ENCODE measurements around the gene PRMT3. TPM values are rescaled to one million over a fixed set of nuclear protein-coding genes. Genes with fewer than 3 reads are reported as not detected.
"Not testable (repeated sequence)": the region's sequence is repeated elsewhere in the genome, so short reads cannot be mapped to it uniquely, and the experiment has no call there.

PRMT3 gene
- total and polyA plus RNA-seq, 3 experiments from 2014 or later = 5.4 to 54.4 (median 50.0) TPM

DNA sequence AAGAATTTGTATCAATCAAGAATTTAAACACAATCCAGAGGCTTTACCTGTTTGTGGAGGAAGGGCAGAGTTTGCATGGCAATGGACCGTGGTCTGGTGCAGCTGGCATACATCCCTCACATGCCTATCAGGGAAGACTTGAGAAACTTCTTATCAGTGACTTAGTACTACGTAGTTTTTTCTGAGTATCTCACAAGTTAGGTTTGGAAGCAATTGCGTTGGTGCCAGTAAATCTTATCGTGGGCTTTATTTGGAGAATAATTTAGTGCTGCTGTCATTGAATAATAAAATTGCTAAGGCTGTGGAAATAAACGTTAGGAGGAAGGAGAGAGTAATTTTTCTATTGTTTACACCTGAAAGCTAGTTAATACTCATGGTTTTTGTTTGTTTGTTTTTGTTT, 72.3 kb downstream of the PRMT3 start:
- Histone ChIP-seq H3K27ac (ENCODE audit: low read depth, low read length) (peak overlapping the region; percentile 38), H3K9me3 (ENCODE audit: low read length) (no peaks in the 10 kb centered on the region), H3K27me3 (ENCODE audit: insufficient read depth, low read length, poor library complexity, severe bottlenecking) (no peaks in the 10 kb centered on the region), H3K4me3 (ENCODE audit: low read length) (no peak overlapping the region), H3K36me3 (ENCODE audit: insufficient read depth, low read length) (no peaks in the 10 kb centered on the region), H3K4me1 (ENCODE audit: insufficient read depth, low read length) (no peaks in the 10 kb centered on the region)
- ChIA-PET CTCF (no interaction called here), POLR2A (no interaction called here)
- Mint-ChIP-seq H3K36me3 (peaks cover 14 to 41% (median 17%) of the 10 kb centered on the region in 3 donors), H3K9me3 (no peaks in the 10 kb centered on the region), H3K4me1 (peaks cover 0 to 4% (median 2%) of the 10 kb centered on the region in 3 donors), H3K27ac (no peak overlapping the region), H3K4me3 (no peak overlapping the region), H3K27me3 (no peaks in the 10 kb centered on the region)
- no peak for DNase-seq

DNA sequence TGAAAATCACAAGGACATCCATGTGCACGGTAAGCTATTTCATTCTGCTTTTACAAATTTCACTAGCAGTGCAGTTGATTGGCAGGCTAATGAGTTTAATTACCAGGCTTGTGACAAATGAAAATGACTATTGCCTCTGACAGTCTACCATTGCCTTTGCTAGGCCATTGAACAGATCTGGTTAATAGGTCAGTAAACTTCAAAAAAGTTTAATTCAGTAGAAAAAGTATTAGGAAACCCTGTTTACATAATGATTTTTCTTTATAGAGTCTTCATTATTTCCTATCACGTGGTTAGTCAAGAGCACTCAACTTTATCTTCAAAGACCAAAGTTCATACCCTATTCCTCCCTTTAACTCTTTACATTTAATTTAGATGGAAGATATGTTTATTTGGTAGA, 77.0 kb downstream of the PRMT3 start:
- H3K27ac Mint-ChIP-seq = no peak overlapping the region
- peaks cover 0 to 4% (median 2%) of the 10 kb centered on the region in 3 donors for H3K4me1 Mint-ChIP-seq
- CTCF ChIA-PET = no interaction called here

GRCh38 chr11:20467487-20468185, 80.1 kb downstream of the PRMT3 start:
- H3K4me3 Mint-ChIP-seq = no peak overlapping the region
- CTCF ChIA-PET = no interaction called here
- H3K4me1 ChIP-seq (ENCODE audit: insufficient read depth, low read length) = no peaks in the 10 kb centered on the region
- no peak for DNase-seq
- peaks cover 28 to 61% (median 28%) of the 10 kb centered on the region in 3 donors for H3K36me3 Mint-ChIP-seq
- H3K36me3 ChIP-seq (ENCODE audit: insufficient read depth, low read length) = no peaks in the 10 kb centered on the region
- no peaks in the 10 kb centered on the region for H3K27me3 Mint-ChIP-seq
- H3K9me3 ChIP-seq (ENCODE audit: low read length) = no peaks in the 10 kb centered on the region
- H3K27me3 ChIP-seq (ENCODE audit: insufficient read depth, low read length, poor library complexity, severe bottlenecking) = no peaks in the 10 kb centered on the region
- H3K27ac Mint-ChIP-seq = peak overlapping the region in 2 of 8 donors; percentile 0 to 13
- no peak overlapping the region for H3K27ac ChIP-seq (ENCODE audit: low read depth, low read length)
- peaks cover 0 to 8% (median 8%) of the 10 kb centered on the region in 3 donors for H3K4me1 Mint-ChIP-seq
- peaks cover 0 to 2% (median 0%) of the 10 kb centered on the region in 5 donors for H3K9me3 Mint-ChIP-seq
- no peak overlapping the region for H3K4me3 ChIP-seq (ENCODE audit: low read length)
- POLR2A ChIA-PET = no interaction called here

More for the DNA sequence above, 77.0 kb downstream of the PRMT3 start:
- H3K4me3 ChIP-seq (ENCODE audit: low read length) = no peak overlapping the region
- H3K4me3 Mint-ChIP-seq = no peak overlapping the region
- H3K9me3 ChIP-seq (ENCODE audit: low read length) = no peaks in the 10 kb centered on the region
- POLR2A ChIA-PET = interaction anchor here (0.7 kb wide), 1 partner anchor 110 kb away, joined by 6 read pairs; no protein-coding TSS in a partner anchor
- peaks cover 18 to 49% (median 19%) of the 10 kb centered on the region in 3 donors for H3K36me3 Mint-ChIP-seq
- no peaks in the 10 kb centered on the region for H3K27me3 ChIP-seq (ENCODE audit: insufficient read depth, low read length, poor library complexity, severe bottlenecking)
- no peaks in the 10 kb centered on the region for H3K9me3 Mint-ChIP-seq
- H3K36me3 ChIP-seq (ENCODE audit: insufficient read depth, low read length) = no peaks in the 10 kb centered on the region
- DNase-seq = no peak
- no peak overlapping the region for H3K27ac ChIP-seq (ENCODE audit: low read depth, low read length)
- H3K4me1 ChIP-seq (ENCODE audit: insufficient read depth, low read length) = no peaks in the 10 kb centered on the region
- no peaks in the 10 kb centered on the region for H3K27me3 Mint-ChIP-seq

GRCh38 chr11:20470348-20470747, 82.8 kb downstream of the PRMT3 start:
- no peaks in the 10 kb centered on the region for H3K36me3 ChIP-seq (ENCODE audit: insufficient read depth, low read length)
- POLR2A ChIA-PET = no interaction called here
- Mint-ChIP-seq H3K9me3 (peaks cover 0 to 2% (median 0%) of the 10 kb centered on the region in 5 donors), H3K4me1 (peaks cover 4 to 13% (median 11%) of the 10 kb centered on the region in 3 donors), H3K36me3 (peaks cover 26 to 57% (median 29%) of the 10 kb centered on the region in 3 donors), H3K27me3 (no peaks in the 10 kb centered on the region), H3K27ac (peak overlapping the region in 1 of 8 donors; percentile 6), H3K4me3 (no peak overlapping the region)
- CTCF ChIA-PET = no interaction called here
- no peak overlapping the region for H3K4me3 ChIP-seq (ENCODE audit: low read length)
- no peaks in the 10 kb centered on the region for H3K27me3 ChIP-seq (ENCODE audit: insufficient read depth, low read length, poor library complexity, severe bottlenecking)
- DNase-seq = no peak
- H3K4me1 ChIP-seq (ENCODE audit: insufficient read depth, low read length) = no peaks in the 10 kb centered on the region
- no peak overlapping the region for H3K27ac ChIP-seq (ENCODE audit: low read depth, low read length)
- no peaks in the 10 kb centered on the region for H3K9me3 ChIP-seq (ENCODE audit: low read length)

DNA sequence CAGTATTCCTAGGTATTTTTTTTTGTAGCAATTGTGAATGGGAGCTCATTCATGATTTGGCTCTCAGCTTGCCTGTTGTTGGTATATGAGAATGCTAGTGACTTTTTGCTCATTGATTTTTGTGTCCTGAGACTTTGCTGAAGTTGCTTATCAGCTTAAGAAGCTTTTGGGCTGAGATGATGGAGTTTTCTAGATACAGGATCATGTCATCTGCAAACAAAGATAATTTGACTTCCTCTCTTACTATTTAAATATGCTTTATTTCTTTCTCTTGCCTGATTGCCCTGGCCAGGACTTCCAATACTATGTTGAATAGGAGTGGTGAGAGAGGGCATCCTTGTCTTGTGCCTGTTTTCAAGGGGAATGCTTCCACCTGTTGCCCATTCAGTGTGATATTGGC, 84.4 kb downstream of the PRMT3 start:
- Mint-ChIP-seq H3K36me3 (peaks cover 29 to 52% (median 35%) of the 10 kb centered on the region in 3 donors), H3K27ac (peak overlapping the region in 1 of 8 donors; percentile 24), H3K4me1 (peaks cover 5 to 18% (median 13%) of the 10 kb centered on the region in 3 donors)
- DNase-seq; H3K4me3 Mint-ChIP-seq; H3K4me3 ChIP-seq (ENCODE audit: low read length); H3K36me3 ChIP-seq (ENCODE audit: insufficient read depth, low read length); POLR2A ChIA-PET; CTCF ChIA-PET; H3K4me1 ChIP-seq (ENCODE audit: insufficient read depth, low read length); H3K9me3 ChIP-seq (ENCODE audit: low read length); H3K27me3 ChIP-seq (ENCODE audit: insufficient read depth, low read length, poor library complexity, severe bottlenecking); H3K9me3 Mint-ChIP-seq; H3K27ac ChIP-seq (ENCODE audit: low read depth, low read length); H3K27me3 Mint-ChIP-seq: not testable (repeated sequence)

DNA sequence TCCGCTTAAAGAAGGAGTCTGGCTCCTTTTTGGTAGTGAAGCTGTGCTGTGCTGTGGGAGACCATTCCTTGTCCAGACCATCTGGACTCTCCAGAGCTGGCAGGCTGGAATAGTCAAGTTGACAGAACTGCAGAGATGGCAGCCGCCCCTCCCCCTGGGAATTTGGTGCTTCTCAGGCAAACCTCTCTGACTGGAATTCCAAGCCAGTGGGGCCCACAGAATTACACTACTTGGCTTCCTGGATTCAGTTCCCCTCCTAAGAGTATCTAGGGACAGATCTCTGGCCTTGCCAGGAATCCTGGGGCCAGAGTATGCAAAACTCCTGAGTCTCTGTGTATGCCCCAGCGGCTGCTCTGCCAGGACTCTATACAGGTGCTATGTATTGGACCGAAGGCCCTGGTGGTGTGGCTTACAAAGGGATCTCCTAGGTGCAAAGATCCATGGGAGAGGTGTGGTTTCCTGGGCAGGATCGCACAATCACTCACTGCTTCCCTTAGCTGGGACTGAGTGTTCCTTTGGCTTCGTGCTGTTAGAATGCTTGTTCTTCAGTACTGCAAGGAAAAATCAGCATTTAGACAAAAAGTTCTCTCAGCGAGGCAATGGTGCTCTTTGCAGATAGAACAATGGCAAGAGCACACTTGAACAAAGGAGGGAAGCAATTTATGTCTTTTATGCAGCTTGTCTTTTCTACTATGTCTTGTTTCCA, 86.8 kb downstream of the PRMT3 start:
- no peaks in the 10 kb centered on the region for H3K27me3 ChIP-seq (ENCODE audit: insufficient read depth, low read length, poor library complexity, severe bottlenecking)
- Mint-ChIP-seq H3K36me3 (peaks cover 28 to 49% (median 30%) of the 10 kb centered on the region in 3 donors), H3K27ac (no peak overlapping the region), H3K4me1 (peaks cover 13 to 31% (median 26%) of the 10 kb centered on the region in 3 donors), H3K4me3 (no peak overlapping the region), H3K9me3 (peaks cover 0 to 2% (median 0%) of the 10 kb centered on the region in 5 donors), H3K27me3 (no peaks in the 10 kb centered on the region)
- no peak overlapping the region for H3K4me3 ChIP-seq (ENCODE audit: low read length)
- no peaks in the 10 kb centered on the region for H3K9me3 ChIP-seq (ENCODE audit: low read length)
- peak overlapping the region; percentile 27 for H3K27ac ChIP-seq (ENCODE audit: low read depth, low read length)
- ChIA-PET POLR2A (no interaction called here), CTCF (no interaction called here)
- H3K36me3 ChIP-seq (ENCODE audit: insufficient read depth, low read length) = no peaks in the 10 kb centered on the region
- peaks cover 5% of the 10 kb centered on the region for H3K4me1 ChIP-seq (ENCODE audit: insufficient read depth, low read length)
- no peak for DNase-seq

- H3K27ac Mint-ChIP-seq = no peak overlapping the region
- H3K4me3 Mint-ChIP-seq = no peak overlapping the region
- DNase-seq = no peak
- no peaks in the 10 kb centered on the region for H3K27me3 ChIP-seq (ENCODE audit: insufficient read depth, low read length, poor library complexity, severe bottlenecking)
- peak overlapping the region; percentile 27 for H3K27ac ChIP-seq (ENCODE audit: low read depth, low read length)
- H3K9me3 ChIP-seq (ENCODE audit: low read length) = no peaks in the 10 kb centered on the region
- ChIA-PET CTCF (no interaction called here), POLR2A (no interaction called here)
- H3K4me1 Mint-ChIP-seq = peaks cover 13 to 31% (median 26%) of the 10 kb centered on the region in 3 donors
- peaks cover 0 to 2% (median 0%) of the 10 kb centered on the region in 5 donors for H3K9me3 Mint-ChIP-seq
- no peaks in the 10 kb centered on the region for H3K27me3 Mint-ChIP-seq
- peaks cover 5% of the 10 kb centered on the region for H3K4me1 ChIP-seq (ENCODE audit: insufficient read depth, low read length)
- H3K4me3 ChIP-seq (ENCODE audit: low read length) = no peak overlapping the region
- peaks cover 29 to 51% (median 34%) of the 10 kb centered on the region in 3 donors for H3K36me3 Mint-ChIP-seq
- no peaks in the 10 kb centered on the region for H3K36me3 ChIP-seq (ENCODE audit: insufficient read depth, low read length)
These were observed 87.5 kb downstream of the PRMT3 start for GRCh38 chr11:20474882-20475517.
